ENCODE data around the gene DSCAML1. TPM values are rescaled to one million over a fixed set of nuclear protein-coding genes. Genes with fewer than 3 reads are reported as not detected.

DSCAML1 gene
- total RNA-seq, 1 experiment from 2014 or later: 0.15 TPM

- H2AK5ac ChIP-seq (ENCODE audit: insufficient read length, low read length): no peak overlapping the region
- H3K18ac ChIP-seq (ENCODE audit: insufficient read length, low read depth, low read length): no peak overlapping the region
- no peaks in the 10 kb centered on the region for H3K23me2 ChIP-seq (ENCODE audit: insufficient read length, low read depth, low read length, poor library complexity, severe bottlenecking)
- no peaks in the 10 kb centered on the region for H3K27me3 ChIP-seq (ENCODE audit: insufficient read depth, low read length)
- no peak overlapping the region for H2BK120ac ChIP-seq (ENCODE audit: low read depth, low read length, poor library complexity, severe bottlenecking)
- H3K79me2 ChIP-seq (ENCODE audit: insufficient read depth, low read length): no peaks in the 10 kb centered on the region
- H4K20me1 ChIP-seq (ENCODE audit: control insufficient read depth, insufficient read depth, insufficient read length): no peaks in the 10 kb centered on the region
- no peak overlapping the region for H3K27ac ChIP-seq (ENCODE audit: insufficient read length, low read depth, low read length)
- DNase-seq: no peak
- no peak overlapping the region for H2BK5ac ChIP-seq (ENCODE audit: insufficient read length, low read length)
- no peak overlapping the region for H4K5ac ChIP-seq (ENCODE audit: insufficient read length, low read depth, low read length)
- H2BK15ac ChIP-seq (ENCODE audit: low read depth, low read length): no peak overlapping the region
- no peak overlapping the region for H3K4ac ChIP-seq (ENCODE audit: low read depth, low read length)
- H3T11ph ChIP-seq (ENCODE audit: low read length): no peak overlapping the region
- H3K56ac ChIP-seq (ENCODE audit: insufficient read length, low read depth, low read length): no peak overlapping the region
- H3K9ac ChIP-seq (ENCODE audit: extremely low read depth, insufficient read length, low read length): no peak overlapping the region
- no CpG with 5 or more reads among the region's 12 CpGs for WGBS (ENCODE audit: extremely low coverage, insufficient read length, low lambda C conversion rate)
- H4K91ac ChIP-seq (ENCODE audit: insufficient read length, low read depth, low read length): no peak overlapping the region
- peaks cover 0 to 4% of the 10 kb centered on the region in 2 experiments; a peak in 2 of 5 replicates for H3K9me3 Mint-ChIP-seq
- no peaks in the 10 kb centered on the region for H3K4me1 ChIP-seq (ENCODE audit: insufficient read depth, low read length)
- H3K14ac ChIP-seq (ENCODE audit: insufficient read depth, low read length): no peak overlapping the region
- H2BK20ac ChIP-seq (ENCODE audit: low read depth, low read length, poor library complexity, severe bottlenecking): no peak overlapping the region
- no peaks in the 10 kb centered on the region for H3K36me3 Mint-ChIP-seq (ENCODE audit: insufficient read depth in 1 of 3, low read depth in 3 of 3)
- peaks cover 15 to 23% of the 10 kb centered on the region in 2 experiments for H3K4me1 Mint-ChIP-seq
- no peak for TF ChIP-seq CTCF (conservative IDR thresholded peaks at IDR 0.05)
- H3K79me1 ChIP-seq (ENCODE audit: insufficient read depth, low read depth, low read length, poor library complexity, severe bottlenecking): no peaks in the 10 kb centered on the region
- no peak overlapping the region for H3K4me2 ChIP-seq (ENCODE audit: insufficient read depth, insufficient read length, low read length)
- H2AFZ ChIP-seq (ENCODE audit: low read length): no peak overlapping the region
- H3K9me3 ChIP-seq (ENCODE audit: control insufficient read depth, low read depth, low read length): no peaks in the 10 kb centered on the region
- H3K27me3 Mint-ChIP-seq (ENCODE audit: low read depth): peaks cover 23% of the 10 kb centered on the region
- no peak overlapping the region for H3K27ac Mint-ChIP-seq
- H3K23ac ChIP-seq (ENCODE audit: insufficient read length, low read depth, low read length): no peak overlapping the region
- no peak overlapping the region for H4K8ac ChIP-seq (replicated peaks; ENCODE audit: insufficient read length, low read depth, low read length)
- H2BK12ac ChIP-seq (ENCODE audit: insufficient read length, low read depth, low read length): no peak overlapping the region
- no peak overlapping the region for H3K4me3 Mint-ChIP-seq
These were observed 354.2 kb downstream of the DSCAML1 start for GRCh38 chr11:117442869-117443239.

All from H9 (cell line).